NCI-H1048 (cell line): Measurements from ENCODE around the gene RNGTT.

Experiments used
- DNase-seq: peaks from one replicate; lab custom pipeline; 2025; lab: John Stamatoyannopoulos, UW

Gene RNGTT

DNA sequence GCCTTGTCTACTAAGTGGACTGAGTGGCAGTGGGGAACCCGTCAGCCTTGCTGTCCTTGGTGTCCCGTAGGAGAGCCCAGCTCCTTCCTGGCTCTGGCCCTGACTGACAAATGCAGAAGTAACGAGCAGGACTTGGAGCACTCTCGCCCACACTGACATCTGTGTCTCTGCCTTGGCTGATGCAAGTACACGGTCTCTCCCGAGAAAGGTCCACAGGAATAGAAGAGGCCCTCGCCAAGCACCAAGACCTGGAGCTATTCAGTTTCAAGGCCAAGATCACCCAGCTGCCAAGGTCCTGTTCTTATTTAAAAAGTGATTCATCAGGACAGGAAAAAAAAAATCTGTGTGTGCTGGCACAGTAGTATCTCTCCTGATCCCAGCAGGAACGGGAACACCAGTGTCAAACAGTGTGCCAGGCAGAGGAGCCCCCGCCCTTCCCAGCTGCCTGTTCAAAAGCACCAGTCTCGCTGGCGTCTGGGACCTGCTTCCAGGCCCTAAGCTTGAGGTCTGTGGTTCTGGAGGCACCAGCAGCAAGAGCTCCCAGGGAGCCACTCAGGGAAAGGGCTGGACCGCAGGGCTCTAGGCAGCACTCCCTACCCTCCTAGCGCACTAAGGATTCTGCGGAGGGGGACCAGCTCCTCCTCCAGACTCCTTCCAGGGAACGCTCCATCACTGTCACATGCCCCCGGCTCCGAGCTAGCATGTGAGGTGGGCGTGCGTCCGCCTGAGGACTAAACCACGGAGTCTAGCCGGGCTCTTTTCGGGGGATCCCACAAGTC is 376.9 kb downstream of the RNGTT start:
- DNase-seq: no peak

DNA sequence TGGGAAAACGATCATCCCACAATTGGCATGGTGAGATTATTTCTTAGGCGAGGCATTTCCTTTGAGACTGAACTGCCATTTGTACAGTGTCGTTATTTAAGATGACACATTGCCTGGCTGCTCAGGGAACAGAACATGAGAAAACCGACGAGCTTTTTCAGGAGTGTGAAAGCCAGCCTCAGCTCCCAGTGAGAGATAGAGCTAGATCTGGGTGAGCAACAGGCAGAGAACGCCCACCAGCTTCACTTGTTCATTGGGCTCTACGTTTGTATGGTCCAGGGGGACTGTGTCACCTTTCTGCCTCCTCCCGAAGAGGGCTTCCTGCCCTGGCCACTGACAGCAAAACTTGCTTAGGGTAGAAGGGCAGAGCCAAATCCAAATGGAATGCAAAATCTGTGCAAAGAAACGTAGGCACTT is 378.1 kb downstream of the RNGTT start:
- DNase-seq: no peak

DNA sequence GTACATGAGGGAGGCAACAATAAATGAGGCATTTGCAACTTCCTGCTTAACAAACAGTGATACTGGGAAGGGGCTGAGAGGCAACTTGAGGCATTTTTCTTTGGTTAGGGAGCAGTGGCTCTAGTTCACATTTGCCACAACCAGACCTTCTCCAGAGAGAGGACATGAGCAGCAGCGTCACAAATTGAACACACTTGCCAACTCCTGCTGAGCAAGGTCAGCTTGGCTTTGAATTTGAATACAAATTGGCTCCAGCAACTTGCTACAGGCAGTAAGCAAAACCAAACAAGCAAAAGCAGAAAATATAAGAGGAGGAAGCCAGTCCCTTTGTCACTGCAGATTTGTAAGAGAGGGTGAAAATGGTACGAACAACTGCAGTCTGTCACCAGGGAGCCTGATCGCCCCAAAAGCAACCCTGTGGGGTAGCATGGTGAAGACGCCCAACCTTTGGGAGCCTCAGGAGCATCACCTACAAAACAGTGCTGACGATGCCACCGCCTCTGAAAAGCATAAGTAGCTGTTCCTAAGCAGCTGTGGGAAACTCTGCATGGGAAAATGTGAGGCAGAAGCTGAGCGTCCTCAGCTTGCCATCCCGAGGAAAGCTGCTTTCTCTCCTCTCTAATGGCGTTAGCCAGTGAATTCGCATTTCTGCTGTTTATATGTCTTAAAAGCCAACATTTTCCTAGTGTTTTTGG is 378.7 kb downstream of the RNGTT start:
- no peak for DNase-seq

DNA sequence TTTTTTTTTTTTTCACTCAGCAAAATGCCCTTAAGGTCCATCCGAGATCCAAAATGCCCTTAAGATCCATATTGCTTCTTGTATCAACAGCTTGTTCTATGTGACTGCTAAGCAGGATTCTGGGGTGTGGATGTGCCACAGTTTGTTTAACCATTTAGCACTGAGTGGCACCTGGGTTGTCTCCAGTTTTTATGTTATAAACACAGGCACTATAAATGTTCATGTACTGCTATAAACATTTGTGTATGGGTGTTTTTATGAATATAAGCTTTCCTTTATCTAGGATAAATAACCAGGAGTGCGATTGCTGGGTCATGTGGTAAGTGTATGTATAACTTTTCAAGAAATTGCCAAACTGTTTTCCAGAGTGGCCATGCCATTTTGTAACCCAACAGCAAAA is 386.0 kb downstream of the RNGTT start:
- DNase-seq: no peak

DNA sequence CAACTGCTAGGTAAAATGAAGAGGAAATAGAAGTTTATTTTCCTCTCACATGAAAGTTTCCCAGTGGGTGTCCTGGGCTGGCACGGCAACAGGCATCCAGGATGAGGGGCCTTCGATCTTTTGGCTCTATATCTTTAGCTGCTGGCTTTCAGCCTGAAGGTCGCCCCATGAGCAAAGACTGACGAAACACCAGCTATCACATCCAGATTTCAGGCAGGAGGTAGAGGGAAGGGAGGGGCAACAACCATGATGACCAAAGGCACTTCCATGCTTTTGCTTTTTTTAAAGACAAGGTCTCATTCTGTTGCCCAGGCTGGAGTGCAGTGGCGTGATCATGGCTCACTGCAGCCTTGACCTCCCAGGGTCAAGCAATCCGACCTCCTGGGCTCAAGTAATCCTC is 387.9 kb downstream of the RNGTT start:
- DNase-seq: no peak

DNA sequence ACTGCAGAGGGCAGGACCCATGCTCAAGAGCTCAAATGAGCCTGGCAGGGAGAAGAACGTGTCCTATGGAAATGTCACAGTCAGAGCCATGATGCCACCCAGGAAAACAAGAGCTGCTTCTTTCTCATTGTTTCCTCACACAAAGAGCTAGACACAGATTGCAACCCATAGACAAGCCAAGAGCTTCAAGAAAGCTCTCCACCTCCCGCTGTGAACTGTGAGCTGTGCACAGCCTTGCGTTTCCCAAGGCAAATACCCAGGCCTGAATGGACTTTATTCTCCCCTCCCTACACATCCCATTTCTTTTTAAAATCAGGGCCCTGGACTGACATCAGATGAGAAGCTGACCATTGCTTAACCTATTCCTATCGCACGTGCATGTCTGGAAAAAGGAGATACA is 388.8 kb downstream of the RNGTT start:
- no peak for DNase-seq

DNA sequence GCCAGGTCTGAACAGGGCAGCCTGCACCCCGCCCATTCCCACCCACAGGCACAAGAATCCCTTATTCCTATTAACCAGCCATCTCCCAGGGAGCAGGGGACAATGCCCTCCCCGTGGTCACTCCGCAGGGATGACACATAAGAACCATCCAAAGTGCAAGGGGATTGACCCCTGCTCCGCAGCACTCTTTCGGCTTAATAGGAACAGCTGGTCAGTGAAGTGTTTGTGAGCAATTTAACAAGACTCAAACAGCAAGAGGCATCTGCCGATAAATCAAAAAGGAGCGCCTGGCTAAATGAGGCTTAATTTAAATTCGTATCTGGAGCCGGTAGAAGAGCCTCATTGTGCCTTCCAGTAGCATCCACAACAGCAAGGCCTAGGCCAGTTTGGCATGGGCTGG is 389.4 kb downstream of the RNGTT start:
- DNase-seq: no peak

DNA sequence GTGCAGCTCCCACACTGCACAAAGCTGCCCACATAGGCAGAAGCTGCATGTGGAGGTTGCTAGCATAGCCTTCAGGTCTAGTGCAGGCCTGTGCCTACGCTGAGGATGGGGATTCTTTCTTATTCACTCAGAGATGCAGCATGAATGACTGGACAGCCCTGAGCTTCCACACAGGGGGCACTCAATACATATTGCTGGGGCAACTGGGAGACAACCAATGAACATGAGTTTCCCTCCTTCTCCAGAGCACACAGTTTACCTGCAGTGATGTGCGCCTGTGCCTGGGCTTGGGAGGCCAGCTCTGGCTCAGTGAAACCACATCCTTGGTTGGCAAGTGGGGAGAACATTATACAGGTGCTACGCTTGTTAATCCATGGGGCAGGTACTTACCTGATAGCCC is 389.9 kb downstream of the RNGTT start:
- DNase-seq: no peak

DNA sequence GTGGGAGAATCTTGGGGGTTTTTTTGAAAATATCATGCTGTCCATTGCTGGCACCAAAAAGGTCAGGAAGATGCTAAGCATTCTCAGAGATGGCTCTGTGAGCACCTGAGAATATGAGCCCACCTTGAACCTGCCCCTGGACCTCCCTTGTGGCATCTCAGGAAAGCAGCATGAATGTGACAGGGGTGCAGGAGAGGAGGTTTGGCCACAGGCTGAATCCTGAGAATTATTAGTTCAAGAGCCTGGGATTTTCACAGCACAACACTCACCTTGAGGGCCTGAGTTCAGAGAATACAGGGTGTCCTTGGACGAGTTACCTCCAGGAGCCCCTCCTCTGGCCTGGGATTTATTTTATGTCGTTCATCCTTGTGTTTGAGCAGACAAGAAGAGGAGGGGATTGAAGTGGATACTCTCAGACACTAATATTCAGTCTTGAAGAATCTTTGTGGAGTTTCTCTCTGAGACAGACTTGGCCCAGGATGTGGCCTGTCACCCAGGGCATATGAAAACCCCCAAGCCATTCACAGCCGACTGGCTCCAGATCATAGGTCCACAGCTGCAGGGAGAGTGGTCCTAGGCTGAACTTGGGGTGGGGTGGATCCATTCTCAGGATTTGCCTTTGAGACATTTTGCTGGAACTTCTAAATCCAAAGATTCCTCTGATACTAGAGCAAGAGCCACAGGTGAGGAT is 390.8 kb downstream of the RNGTT start:
- DNase-seq: no peak

DNA sequence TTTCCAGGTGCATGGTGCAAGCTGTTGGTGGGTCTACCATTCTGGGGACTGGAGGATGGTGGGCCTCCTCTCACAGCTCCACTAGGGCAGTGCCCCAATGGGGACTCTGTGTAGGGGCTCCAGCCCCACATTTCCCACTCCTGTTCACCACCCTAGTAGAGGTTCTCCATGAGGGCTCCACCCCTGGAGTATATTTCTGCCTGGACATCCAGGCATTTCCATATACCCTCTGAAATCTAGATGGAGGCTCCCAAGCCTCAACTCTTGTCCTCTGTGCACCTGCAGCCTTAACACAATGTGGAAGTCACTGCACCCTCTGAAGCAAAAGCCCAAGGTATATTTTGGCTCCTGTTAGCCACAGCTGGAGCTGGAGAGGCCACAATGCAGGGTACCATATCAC is 393.5 kb downstream of the RNGTT start:
- no peak for DNase-seq

DNA sequence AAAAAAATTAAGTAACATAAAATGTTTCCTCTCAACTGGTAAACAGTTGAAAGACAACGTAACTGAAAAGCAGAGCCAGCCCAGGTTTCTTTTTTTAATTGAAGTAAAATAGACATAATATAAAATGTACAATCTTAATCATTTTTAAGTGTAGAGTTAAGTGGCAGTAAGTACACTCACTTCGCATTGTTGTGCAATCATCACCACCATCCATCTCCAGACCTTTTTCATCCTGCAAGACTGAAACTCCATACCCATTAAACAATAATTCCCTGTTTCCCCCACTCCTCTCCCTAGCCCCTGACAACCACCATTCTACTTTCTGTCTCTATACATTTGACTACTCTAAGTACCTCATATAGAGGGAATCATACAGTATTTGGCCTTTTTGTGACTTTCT is 395.7 kb downstream of the RNGTT start:
- no peak for DNase-seq

DNA sequence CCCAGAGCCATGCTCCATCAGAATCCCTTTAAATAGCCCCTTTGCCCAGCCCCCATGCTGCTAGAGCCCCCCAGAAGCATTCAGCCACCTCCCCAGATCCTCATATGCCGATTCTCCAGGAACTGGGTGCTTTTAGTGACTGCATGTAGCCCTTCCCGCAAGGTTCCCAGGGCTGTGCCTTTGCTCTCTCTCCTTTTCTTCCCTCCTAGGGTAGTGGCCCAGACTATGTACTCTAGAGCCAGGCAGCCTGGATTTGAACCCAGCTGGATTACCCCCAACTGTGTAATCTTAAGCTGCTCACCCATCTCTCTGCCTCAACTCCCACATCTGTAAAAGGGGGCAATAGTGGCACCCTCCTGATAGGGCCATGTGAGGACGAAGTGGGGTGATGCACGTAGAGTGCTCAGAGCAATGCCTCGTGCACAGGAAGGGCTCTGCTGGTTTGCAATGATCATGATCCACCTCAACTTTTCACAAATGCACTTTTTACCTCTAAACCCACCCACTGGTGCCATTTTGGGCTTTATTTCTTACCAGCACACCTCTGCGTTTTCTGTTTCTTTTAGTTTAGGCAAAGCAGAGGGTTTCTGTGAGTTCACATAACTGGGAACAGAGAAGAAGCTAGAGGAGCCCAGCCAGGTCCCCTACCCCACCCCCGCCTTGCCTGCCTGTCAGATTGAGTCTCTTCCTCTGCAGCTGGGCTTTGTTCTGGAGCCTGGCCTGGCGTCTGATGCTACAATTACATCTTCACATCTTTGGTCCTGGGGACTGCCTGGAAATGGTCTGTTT is 396.5 kb downstream of the RNGTT start:
- DNase-seq: no peak

DNA sequence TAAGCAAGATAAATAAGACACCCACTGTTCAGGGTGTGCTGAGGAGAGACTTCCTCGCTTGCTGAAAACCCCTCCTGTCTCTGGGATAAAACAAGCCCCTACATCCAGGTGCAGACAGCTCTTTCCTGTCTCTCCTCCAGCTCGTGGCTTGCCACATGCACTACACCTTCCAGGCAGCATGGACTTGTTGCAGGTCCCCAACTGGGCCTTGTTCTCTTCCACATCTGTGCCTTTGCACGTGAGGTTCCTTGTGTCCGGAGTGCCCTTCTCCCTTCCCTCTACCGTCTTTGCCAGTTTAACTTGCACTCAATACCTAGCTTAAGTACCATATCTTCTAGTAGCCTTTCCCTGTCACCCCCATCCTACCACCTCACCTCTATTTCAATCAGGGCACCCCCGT is 397.6 kb downstream of the RNGTT start:
- DNase-seq: no peak

DNA sequence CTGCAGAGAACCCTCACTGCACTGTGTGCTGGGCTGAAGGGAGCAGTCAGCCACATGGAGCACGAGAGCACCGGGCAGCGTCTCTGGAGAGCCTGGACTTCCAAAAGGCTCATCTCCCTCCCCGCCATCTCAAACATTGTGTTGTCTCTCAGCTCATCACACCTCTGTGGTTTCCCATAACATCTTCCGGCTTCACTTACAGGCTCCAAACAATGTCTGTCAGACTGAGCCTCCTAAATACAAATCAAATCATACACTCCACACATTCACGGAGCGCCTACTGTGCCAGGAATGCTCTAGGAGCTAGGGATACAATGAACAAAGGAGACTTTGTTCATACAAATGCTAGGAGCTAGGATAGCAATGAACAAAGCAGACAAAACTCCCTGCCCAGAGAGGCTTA is 398.0 kb downstream of the RNGTT start:
- DNase-seq: no peak

DNA sequence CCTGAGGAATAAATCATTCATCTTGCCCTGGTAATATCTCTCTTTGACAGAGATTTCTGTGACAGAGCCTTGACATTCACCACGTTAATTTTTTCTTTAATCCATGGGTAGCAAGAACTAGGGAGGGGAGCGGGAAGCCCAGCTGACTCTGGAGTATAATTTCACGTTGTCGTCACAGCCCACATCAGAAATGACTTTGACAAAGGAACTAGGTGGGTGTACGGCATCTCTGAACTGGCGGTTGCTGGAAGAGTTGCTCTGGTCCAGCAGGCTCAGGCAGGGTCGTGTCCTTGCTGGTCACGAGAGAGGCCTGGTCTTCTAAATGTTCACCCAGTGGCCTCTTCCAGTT is 400.2 kb downstream of the RNGTT start:
- no peak for DNase-seq

DNA sequence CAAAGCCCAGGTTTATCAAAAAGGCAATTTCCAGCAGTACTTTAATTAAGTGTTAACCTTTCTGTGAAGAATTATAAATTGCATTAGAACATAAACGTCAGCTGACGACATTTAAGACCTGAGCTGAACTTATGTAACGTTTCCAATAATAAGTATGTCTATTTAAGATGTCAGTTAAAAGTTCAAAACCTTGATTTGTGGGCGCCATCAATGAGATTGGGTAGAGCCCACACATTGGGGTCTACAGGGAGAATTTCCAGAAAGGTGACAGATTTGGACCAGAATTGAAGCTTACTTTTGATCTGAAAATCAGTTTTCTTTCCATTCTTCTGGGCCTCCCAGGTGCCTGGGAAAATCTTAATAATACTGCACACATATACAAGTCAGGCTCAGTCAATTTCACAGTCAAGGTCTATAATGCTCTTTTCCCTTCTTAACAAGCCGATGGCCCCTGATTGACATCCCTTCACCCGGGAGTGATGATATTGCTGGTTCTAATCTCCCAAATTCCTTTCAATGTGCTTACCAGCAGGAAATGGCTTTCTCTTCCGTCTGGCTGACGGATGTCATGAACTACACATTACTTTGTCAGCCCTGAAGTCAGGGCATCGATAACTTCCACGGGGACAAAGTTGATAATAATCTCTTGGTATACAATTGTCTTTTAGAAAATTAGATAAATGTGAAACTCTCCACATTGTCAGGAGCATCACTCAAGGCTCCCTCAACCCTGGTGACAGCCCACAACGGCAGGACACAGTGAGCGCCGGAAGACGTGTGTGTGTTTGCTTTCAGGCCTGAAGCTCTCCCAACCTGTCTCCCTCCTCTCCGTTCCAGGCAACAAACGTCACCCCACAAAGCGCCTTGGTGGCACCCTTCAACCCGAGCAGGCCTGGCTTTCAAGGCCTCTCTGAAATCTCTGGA is 400.8 kb downstream of the RNGTT start:
- no peak for DNase-seq

DNA sequence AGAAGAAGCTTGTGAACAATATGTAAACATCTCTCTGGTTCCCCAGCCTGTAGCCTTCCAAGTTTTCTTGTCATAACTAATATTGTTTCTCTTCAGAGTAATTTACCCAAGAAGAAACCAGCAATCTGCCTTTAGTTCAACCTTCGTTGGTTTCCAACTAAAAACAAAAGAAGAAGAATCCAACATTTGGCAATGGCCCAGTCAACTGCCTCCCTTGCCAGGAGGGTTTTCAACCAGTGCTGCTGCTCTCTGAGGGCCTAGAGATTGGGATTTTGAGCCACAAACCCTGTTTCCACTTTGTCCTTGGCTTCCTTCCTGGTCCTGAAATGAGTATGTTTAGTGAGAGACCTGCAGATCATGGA is 401.5 kb downstream of the RNGTT start:
- DNase-seq: no peak

DNA sequence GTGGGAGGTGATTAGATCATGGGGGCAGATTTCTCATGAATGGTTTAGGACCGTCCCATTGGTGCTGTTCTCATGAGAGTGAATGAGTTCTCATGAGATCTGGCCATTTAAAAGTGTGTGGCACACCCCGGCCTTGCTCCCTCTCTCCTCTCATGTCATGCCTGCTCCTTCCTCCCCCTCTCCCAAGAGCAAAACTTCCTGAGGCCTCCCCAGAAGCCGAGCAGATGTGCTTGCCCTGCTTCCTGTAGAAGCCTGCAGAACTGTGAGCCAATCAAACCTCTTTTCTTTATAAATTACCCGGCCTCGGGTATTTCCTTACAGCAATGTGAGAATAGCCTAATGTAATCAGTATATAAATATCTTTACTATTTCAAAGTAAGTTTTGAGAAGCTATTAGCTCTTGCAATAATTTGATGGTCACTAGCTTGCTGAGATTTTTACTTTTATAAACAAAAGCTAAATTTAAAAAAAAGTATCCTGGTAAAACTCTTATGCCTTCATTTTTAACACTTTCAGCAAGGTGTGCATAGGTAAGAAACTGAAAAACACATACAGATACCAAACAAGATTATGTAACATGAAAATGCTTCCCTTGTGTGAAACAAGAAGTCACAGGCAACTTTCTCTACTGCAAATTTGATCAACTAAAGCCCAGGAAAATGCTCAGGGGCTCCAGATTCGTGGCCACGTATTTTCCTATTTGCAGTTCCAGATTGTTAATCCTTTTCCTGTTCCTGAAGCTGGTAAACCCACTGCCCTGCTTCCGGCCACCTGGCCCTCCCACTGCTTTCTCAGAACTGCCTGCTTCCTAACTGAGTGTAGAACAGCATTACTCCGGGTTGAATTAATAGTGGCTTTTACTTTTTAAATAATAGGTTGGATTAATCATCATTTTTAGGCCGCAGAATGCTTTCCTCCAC is 402.1 kb downstream of the RNGTT start:
- no peak for DNase-seq
